H9 (cell line): Measurements from ENCODE around the gene CTNNB1. TPM values are rescaled to one million over a fixed set of nuclear protein-coding genes. Genes with fewer than 3 reads are reported as not detected.

Experiments used
- DNase-seq: peaks from one replicate; pipeline ENCODE4 v3.0.0-alpha.2; 2017
- H2AFZ ChIP-seq: one replicate; pipeline ENCODE4 v1.6.1; 2013; ENCODE audit warnings: mild to moderate bottlenecking, low read length, control low read depth, moderate library complexity
- H2AK5ac ChIP-seq: 2 replicates; pipeline ENCODE4 v1.6.1; 2013; ENCODE audit warnings: low read length, control low read depth, mixed read lengths; ENCODE audit not compliant: insufficient read length
- H2BK120ac ChIP-seq: one replicate; pipeline ENCODE4 v1.6.1; 2013; ENCODE audit warnings: low read depth, mild to moderate bottlenecking, low read length, control low read depth, inconsistent platforms; ENCODE audit not compliant: poor library complexity, severe bottlenecking
- H2BK12ac ChIP-seq: 2 replicates; pipeline ENCODE4 v1.6.1; 2013; ENCODE audit warnings: low read length, control low read depth, mixed read lengths, low read depth; ENCODE audit not compliant: insufficient read length
- H2BK15ac ChIP-seq: 2 replicates; pipeline ENCODE4 v1.6.1; 2013; ENCODE audit warnings: low read depth, low read length, control low read depth
- H2BK20ac ChIP-seq: one replicate; pipeline ENCODE4 v1.6.1; 2013; ENCODE audit warnings: low read depth, mild to moderate bottlenecking, low read length, control low read depth, inconsistent platforms; ENCODE audit not compliant: poor library complexity, severe bottlenecking
- H2BK5ac ChIP-seq: 2 replicates; pipeline ENCODE4 v1.6.1; 2013; ENCODE audit warnings: low read length, control low read depth, mixed read lengths; ENCODE audit not compliant: insufficient read length
- H3K14ac ChIP-seq: 2 replicates; pipeline ENCODE4 v1.6.1; 2013; ENCODE audit warnings: low read length, control low read depth; ENCODE audit not compliant: insufficient read depth
- H3K18ac ChIP-seq: 2 replicates; pipeline ENCODE4 v1.6.1; 2013; ENCODE audit warnings: low read depth, mild to moderate bottlenecking, mixed read lengths, low read length, control low read depth; ENCODE audit not compliant: insufficient read length
- H3K23ac ChIP-seq: 2 replicates; pipeline ENCODE4 v1.6.1; 2013; ENCODE audit warnings: low read length, control low read depth, mixed read lengths, low read depth; ENCODE audit not compliant: insufficient read length
- H3K23me2 ChIP-seq: 2 replicates; pipeline ENCODE4 v1.6.1; 2013; ENCODE audit warnings: low read depth, mild to moderate bottlenecking, mixed read lengths, low read length, control low read depth; ENCODE audit not compliant: insufficient read length, poor library complexity, severe bottlenecking
- H3K27ac ChIP-seq: 2 replicates; pipeline ENCODE4 v1.5.1; 2013; ENCODE audit warnings: low read length, control low read depth, mixed read lengths, low read depth; ENCODE audit not compliant: insufficient read length
- H3K27me3 ChIP-seq: 2 replicates; pipeline ENCODE4 v1.6.1; 2013; ENCODE audit warnings: low read length, control low read depth, inconsistent platforms; ENCODE audit not compliant: insufficient read depth
- H3K4ac ChIP-seq: 2 replicates; pipeline ENCODE4 v1.6.1; 2013; ENCODE audit warnings: low read depth, mild to moderate bottlenecking, control low read depth, inconsistent platforms, low read length, moderate library complexity
- H3K4me1 ChIP-seq: 2 replicates; pipeline ENCODE4 v1.6.1; 2013; ENCODE audit warnings: low read length, control low read depth, inconsistent platforms; ENCODE audit not compliant: insufficient read depth
- H3K4me2 ChIP-seq: 2 replicates; pipeline ENCODE4 v1.6.1; 2013; ENCODE audit warnings: low read length, control low read depth, mixed read lengths; ENCODE audit not compliant: insufficient read length, insufficient read depth
- H3K56ac ChIP-seq: 2 replicates; pipeline ENCODE4 v1.6.1; 2013; ENCODE audit warnings: low read depth, mild to moderate bottlenecking, mixed read lengths, low read length, control low read depth; ENCODE audit not compliant: insufficient read length
- H3K79me1 ChIP-seq: 2 replicates; pipeline ENCODE4 v1.6.1; 2013; ENCODE audit warnings: low read depth, mild to moderate bottlenecking, moderate library complexity, low read length, control low read depth, inconsistent platforms; ENCODE audit not compliant: insufficient read depth, poor library complexity, severe bottlenecking
- H3K79me2 ChIP-seq: 2 replicates; pipeline ENCODE4 v1.6.1; 2013; ENCODE audit warnings: low read length, control low read depth, inconsistent platforms; ENCODE audit not compliant: insufficient read depth
- H3K9ac ChIP-seq: 2 replicates; pipeline ENCODE4 v1.6.1; 2013; ENCODE audit warnings: low read length, control low read depth, mixed read lengths; ENCODE audit not compliant: insufficient read length; ENCODE audit errors: extremely low read depth
- H3K9me3 ChIP-seq: one replicate; pipeline ENCODE4 v1.6.1; 2013; ENCODE audit warnings: low read depth, low read length, inconsistent platforms; ENCODE audit not compliant: control insufficient read depth
- H3T11ph ChIP-seq: one replicate; pipeline ENCODE4 v1.6.1; 2013; ENCODE audit warnings: mild to moderate bottlenecking, low read length, control low read depth, inconsistent platforms
- H4K20me1 ChIP-seq: one replicate; pipeline ENCODE4 v1.6.1; 2013; ENCODE audit not compliant: control insufficient read depth, insufficient read length, insufficient read depth
- H4K5ac ChIP-seq: 2 replicates; pipeline ENCODE4 v1.6.1; 2013; ENCODE audit warnings: low read depth, mild to moderate bottlenecking, mixed read lengths, low read length, control low read depth; ENCODE audit not compliant: insufficient read length
- H4K8ac ChIP-seq: replicated peaks from 2 replicates; pipeline ENCODE4 v1.6.1; 2013; ENCODE audit warnings: low read length, control low read depth, mixed read lengths, low read depth; ENCODE audit not compliant: insufficient read length
- H4K91ac ChIP-seq: 2 replicates; pipeline ENCODE4 v1.6.1; 2013; ENCODE audit warnings: low read depth, mild to moderate bottlenecking, moderate library complexity, mixed read lengths, low read length, control low read depth; ENCODE audit not compliant: insufficient read length
- H3K27ac Mint-ChIP-seq, 3 experiments: 2 replicates in 2 of 3; 3 replicates in 1 of 3; pipeline ENCODE4 v1.8.0; 2020 to 2021; ENCODE audit warnings: mixed read lengths in 3 of 3, mild to moderate bottlenecking in 1 of 3, moderate library complexity in 1 of 3
- H3K27me3 Mint-ChIP-seq: 2 replicates; pipeline ENCODE4 v1.8.0; 2021; ENCODE audit warnings: low read depth, mild to moderate bottlenecking, moderate library complexity, mixed read lengths
- H3K36me3 Mint-ChIP-seq, 3 experiments: 2 replicates in 2 of 3; 3 replicates in 1 of 3; pipeline ENCODE4 v1.8.0; 2020 to 2021; ENCODE audit warnings: low read depth in 3 of 3, mixed read lengths in 3 of 3; ENCODE audit not compliant: insufficient read depth in 1 of 3
- H3K4me1 Mint-ChIP-seq, 2 experiments: 2 replicates each; pipeline ENCODE4 v1.8.0; 2020; ENCODE audit warnings: mixed read lengths in 2 of 2
- H3K4me3 Mint-ChIP-seq, 2 experiments: 2 replicates in 1 of 2; 3 replicates in 1 of 2; pipeline ENCODE4 v1.8.0; 2020 to 2021; ENCODE audit warnings: mild to moderate bottlenecking in 2 of 2, mixed read lengths in 2 of 2, moderate library complexity in 1 of 2
- H3K9me3 Mint-ChIP-seq, 2 experiments: 2 replicates in 1 of 2; 3 replicates in 1 of 2; pipeline ENCODE4 v1.8.0; 2020; ENCODE audit warnings: mild to moderate bottlenecking in 2 of 2, mixed read lengths in 2 of 2, moderate library complexity in 1 of 2
- WGBS: extraction: QIAGEN DNeasy Blood & Tissue Kit; methylation state at CpG from one replicate; pipeline ENCODE4 v1.1.7; 2013; ENCODE audit warnings: missing lambda C conversion rate, low lambda C conversion rate, mixed read lengths; ENCODE audit not compliant: insufficient read length; ENCODE audit errors: extremely low coverage; 5-methylcytosine and 5-hydroxymethylcytosine counted together
- total RNA-seq: library from RNA; stranded (reverse); gene quantifications from 2 replicates; pipeline ENCODE4 v1.2.1, GENCODE V29; 2021
- TF ChIP-seq, protein P1 (sequence below): fragments of 200-600 bp; sonication (generic); conservative IDR thresholded peaks from 3 replicates; pipeline ENCODE4 v1.8.0; 2021; ENCODE audit warnings: antibody characterized with exemption, mild to moderate bottlenecking

The CTNNB1 gene
- total RNA-seq, 1 experiment from 2014 or later, result 500 TPM

DNA sequence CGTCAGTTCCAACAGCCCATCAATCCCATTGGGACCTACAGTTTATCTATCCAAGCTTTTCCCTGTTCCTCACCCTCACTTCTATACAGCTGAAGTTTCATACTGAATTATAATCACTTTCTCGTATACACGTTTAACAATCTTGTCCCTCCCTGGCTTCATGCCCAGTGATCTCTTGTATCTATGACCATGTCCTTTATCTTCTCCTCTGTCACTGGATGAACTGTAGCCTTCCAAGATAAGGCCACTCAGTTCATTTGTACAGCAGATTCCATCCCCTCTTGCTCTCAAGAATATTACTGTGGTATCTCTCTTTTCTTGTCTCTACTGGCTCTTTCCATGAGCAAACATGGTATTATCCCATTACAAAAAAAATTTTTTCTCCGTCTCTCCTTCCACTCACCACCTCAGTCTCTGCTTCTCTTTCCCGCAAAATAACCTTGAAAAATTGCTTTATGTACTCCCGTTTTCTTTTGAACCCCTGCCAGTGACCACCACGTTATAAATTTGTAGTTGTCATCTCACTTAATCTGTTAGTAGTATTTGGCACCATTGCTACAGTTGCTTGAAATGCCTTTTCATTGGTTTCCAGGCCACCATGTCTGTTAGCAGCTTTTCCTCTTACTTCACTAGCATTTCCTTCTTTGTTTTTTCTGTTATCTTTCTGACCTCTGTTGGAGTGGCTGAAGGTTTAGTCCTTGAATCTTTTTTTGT is 9.4 kb downstream of the CTNNB1 start:
- Histone ChIP-seq H3T11ph (no peak overlapping the region), H3K4ac (no peak overlapping the region), H3K23me2 (no peaks in the 10 kb centered on the region), H3K18ac (no peak overlapping the region), H3K27ac (no peak overlapping the region), H2BK120ac (no peak overlapping the region), H3K27me3 (no peaks in the 10 kb centered on the region), H2BK20ac (no peak overlapping the region), H2BK12ac (no peak overlapping the region), H2BK15ac (no peak overlapping the region), H2BK5ac (no peak overlapping the region), H3K14ac (no peak overlapping the region), H4K91ac (no peak overlapping the region), H3K56ac (no peak overlapping the region), H4K8ac (no peak overlapping the region), H3K79me1 (peaks cover 9% of the 10 kb centered on the region), H3K9me3 (no peaks in the 10 kb centered on the region), H3K4me2 (no peak overlapping the region), H3K4me1 (peaks cover 3% of the 10 kb centered on the region; the same call in 1 of the 2 replicates), H3K9ac (no peak overlapping the region), H2AFZ (no peak overlapping the region), H2AK5ac (no peak overlapping the region), H3K79me2 (peaks cover 86% of the 10 kb centered on the region), H3K23ac (no peak overlapping the region), H4K20me1 (no peaks in the 10 kb centered on the region), H4K5ac (no peak overlapping the region)
- TF ChIP-seq, protein P1, sequence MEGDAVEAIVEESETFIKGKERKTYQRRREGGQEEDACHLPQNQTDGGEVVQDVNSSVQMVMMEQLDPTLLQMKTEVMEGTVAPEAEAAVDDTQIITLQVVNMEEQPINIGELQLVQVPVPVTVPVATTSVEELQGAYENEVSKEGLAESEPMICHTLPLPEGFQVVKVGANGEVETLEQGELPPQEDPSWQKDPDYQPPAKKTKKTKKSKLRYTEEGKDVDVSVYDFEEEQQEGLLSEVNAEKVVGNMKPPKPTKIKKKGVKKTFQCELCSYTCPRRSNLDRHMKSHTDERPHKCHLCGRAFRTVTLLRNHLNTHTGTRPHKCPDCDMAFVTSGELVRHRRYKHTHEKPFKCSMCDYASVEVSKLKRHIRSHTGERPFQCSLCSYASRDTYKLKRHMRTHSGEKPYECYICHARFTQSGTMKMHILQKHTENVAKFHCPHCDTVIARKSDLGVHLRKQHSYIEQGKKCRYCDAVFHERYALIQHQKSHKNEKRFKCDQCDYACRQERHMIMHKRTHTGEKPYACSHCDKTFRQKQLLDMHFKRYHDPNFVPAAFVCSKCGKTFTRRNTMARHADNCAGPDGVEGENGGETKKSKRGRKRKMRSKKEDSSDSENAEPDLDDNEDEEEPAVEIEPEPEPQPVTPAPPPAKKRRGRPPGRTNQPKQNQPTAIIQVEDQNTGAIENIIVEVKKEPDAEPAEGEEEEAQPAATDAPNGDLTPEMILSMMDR, result no peak
- Mint-ChIP-seq H3K9me3 (no peaks in the 10 kb centered on the region), H3K4me1 (peaks cover 76 to 80% of the 10 kb centered on the region in 2 experiments), H3K36me3 (peaks cover 5 to 17% (median 11%) of the 10 kb centered on the region in 3 experiments), H3K27ac (peak overlapping the region in 2 of 3 experiments; percentile 3 to 64; a peak in 4 of 7 replicates), H3K4me3 (no peak overlapping the region; a peak in 1 of 5 replicates), H3K27me3 (no peaks in the 10 kb centered on the region)
- DNase-seq, result no peak
- WGBS, result 100% methylated on average over 2 of the region's 7 CpGs
